GM12878 (cell line): ENCODE measurements around the gene IFIT1. TPM values are rescaled to one million over a fixed set of nuclear protein-coding genes. Genes with fewer than 3 reads are reported as not detected.

Experiments used
- ATAC-seq: fragments of 200-7000 bp; cut with Tn5 transposase; 3 replicates; pipeline ENCODE4 v1.9.1; 2020; ENCODE audit warnings: mild to moderate bottlenecking, moderate library complexity
- BruUV-seq: library from RNA; stranded (reverse); fragments of 400-500 nt; replicated peaks from 2 replicates; lab custom pipeline; 2021; lab: Mats Ljungman, UMichigan
- CTCF ChIA-PET: fragments of 300-600 bp; sonication (Branson Sonifier 250); formaldehyde crosslinking; extraction: SDS; loops from one replicate; lab custom pipeline; 2021; ENCODE audit warnings: inconsistent platforms; lab: Yijun Ruan, JAX
- POLR2A ChIA-PET: fragments of 350-600 bp; formaldehyde crosslinking; extraction: SDS; loops from one replicate; lab custom pipeline; 2021; ENCODE audit warnings: inconsistent platforms; lab: Charles Lee
- RAD21 ChIA-PET: fragments of 300-600 bp; sonication (Branson Sonifier 250); formaldehyde crosslinking; loops from one replicate; lab custom pipeline; 2023; ENCODE audit warnings: antibody characterized with exemption; ENCODE audit not compliant: unreplicated experiment; lab: Charles Lee
- SMC1A ChIA-PET: fragments of 300-600 bp; sonication (Branson Sonifier 250); formaldehyde crosslinking; loops from one replicate; lab custom pipeline; 2023; ENCODE audit not compliant: unreplicated experiment, uncharacterized antibody; lab: Charles Lee
- DNase-seq: peaks from one replicate; pipeline ENCODE4 v3.0.0-alpha.2; 2011; ENCODE audit warnings: low read depth, low spot score
- FAIRE-seq: peaks from 3 replicates; lab custom pipeline; 2011; peaks lifted over from hg19 to GRCh38; lab: Jason Lieb, UNC
- H2AFZ ChIP-seq: 2 replicates; pipeline ENCODE4 v1.6.0; 2011; ENCODE audit warnings: low read depth, low read length, control low read depth; ENCODE audit not compliant: control insufficient read depth
- H3K27ac ChIP-seq: 2 replicates; pipeline ENCODE4 v1.5.1; 2011; ENCODE audit warnings: control low read depth; ENCODE audit not compliant: control insufficient read depth, insufficient read depth
- H3K27me3 ChIP-seq, 2 experiments: replicated peaks in 1 of 2; 2 replicates each; pipeline versions ENCODE4 v1.6.0 to v1.6.1; 2011; ENCODE audit warnings: low read length in 1 of 2; ENCODE audit not compliant: control insufficient read depth in 2 of 2, insufficient read depth in 2 of 2
- H3K36me3 ChIP-seq, 2 experiments: 2 replicates each; pipeline ENCODE4 v1.5.1; 2011; ENCODE audit warnings: low read length in 1 of 2; ENCODE audit not compliant: control insufficient read depth in 2 of 2, insufficient read depth in 2 of 2
- H3K4me1 ChIP-seq: 2 replicates; pipeline ENCODE4 v1.6.1; 2011; ENCODE audit warnings: mild to moderate bottlenecking, low read length, moderate library complexity, mixed read lengths; ENCODE audit not compliant: control insufficient read depth, insufficient read depth
- H3K4me2 ChIP-seq: 2 replicates; pipeline ENCODE4 v1.6.0; 2011; ENCODE audit warnings: control low read depth; ENCODE audit not compliant: control insufficient read depth, insufficient read depth
- H3K4me3 ChIP-seq: fragments of 200-600 bp; sonication (generic); 2 replicates; pipeline ENCODE4 v1.5.1; 2016
- H3K79me2 ChIP-seq: 2 replicates; pipeline ENCODE4 v1.6.0; 2011; ENCODE audit warnings: low read length; ENCODE audit not compliant: control insufficient read depth, insufficient read depth
- H3K9ac ChIP-seq: 2 replicates; pipeline ENCODE4 v1.8.0; 2011; ENCODE audit warnings: low read length, control low read depth, mixed read lengths; ENCODE audit not compliant: control insufficient read depth, insufficient read depth
- H3K9me3 ChIP-seq: replicated peaks from 3 replicates; pipeline ENCODE4 v1.5.1; 2011; ENCODE audit warnings: mild to moderate bottlenecking, low read length; ENCODE audit not compliant: control insufficient read depth, insufficient read depth
- H4K20me1 ChIP-seq: 2 replicates; pipeline ENCODE4 v1.6.0; 2011; ENCODE audit not compliant: control insufficient read depth, insufficient read depth
- EZH2 ChIP-seq: IDR thresholded peaks from 2 replicates; pipeline ENCODE4 v1.6.1; 2012; ENCODE audit warnings: low read depth, mild to moderate bottlenecking, control low read depth, inconsistent platforms, low read length, borderline replicate concordance; ENCODE audit not compliant: control insufficient read depth
- HDAC2 ChIP-seq: fragments of 200-600 bp; sonication (generic); IDR thresholded peaks from 2 replicates; pipeline ENCODE4 v1.6.1; 2017
- KAT2A ChIP-seq: conservative IDR thresholded peaks from 2 replicates; pipeline ENCODE4 v1.6.1; 2011; ENCODE audit warnings: low read depth, low read length; ENCODE audit not compliant: control insufficient read depth
- NFIC ChIP-seq: IDR thresholded peaks from 2 replicates; pipeline ENCODE4 v1.6.1; 2012; ENCODE audit warnings: low read depth, mild to moderate bottlenecking, inconsistent platforms, low read length, moderate library complexity
- SREBF1 ChIP-seq: IDR thresholded peaks from 2 replicates; pipeline ENCODE4 v1.6.1; 2012; ENCODE audit warnings: mild to moderate bottlenecking, low read length
- ZNF217 ChIP-seq: fragments of 450-650 bp; IDR thresholded peaks from 2 replicates; pipeline ENCODE4 v1.6.1; 2017; ENCODE audit warnings: antibody characterized with exemption, mild to moderate bottlenecking
- ZSCAN29 ChIP-seq: fragments of 450-650 bp; IDR thresholded peaks from 2 replicates; pipeline ENCODE4 v1.6.1; 2017; ENCODE audit warnings: mild to moderate bottlenecking, moderate library complexity
- WGBS: methylation state at CpG from one replicate; pipeline ENCODE4 v1.1.6; 2016; ENCODE audit warnings: low lambda C conversion rate; ENCODE audit not compliant: insufficient replicate concordance, insufficient coverage; ENCODE audit errors: missing lambda C conversion rate; 5-methylcytosine and 5-hydroxymethylcytosine counted together
- in situ Hi-C: fragments of 300-500 bp; cut with MboI; formaldehyde crosslinking; loops from 9 replicates; pipeline ENCODE4 v1.14.3; 2018; ENCODE audit warnings: mixed read lengths
- intact Hi-C: fragments of 100-400 bp; cut with micrococcal nuclease; formaldehyde crosslinking; loops from one replicate; pipeline ENCODE4 v1.14.2; 2022; ENCODE audit not compliant: unreplicated experiment
- polyA plus RNA-seq, 11 experiments: library from polyadenylated mRNA; depleted of rRNA in 4 of 11; unstranded in 6 of 11; stranded (reverse) in 5 of 11; fragments of >200 nt; fragmentation: Nextera tagmentation in 4 of 11; fragmentation: Illumina TruSeq in 1 of 11; extraction: Ambion mirVana in 4 of 11; extraction: Trizol in 1 of 11; gene quantifications; 1 replicate in 1 of 11; 2 replicates in 10 of 11; pipeline versions ENCODE4 v1.2.1 to v1.2.3, GENCODE V29; 2011 to 2016; ENCODE audit warnings: inconsistent platforms in 2 of 11, missing spikeins in 2 of 11, low read depth in 1 of 11
- total RNA-seq, 4 experiments: library from RNA; depleted of rRNA in 3 of 4; stranded (reverse); fragments of >200 nt in 3 of 4; fragmentation: Illumina TruSeq in 1 of 4; extraction: Trizol in 1 of 4; gene quantifications; 2 replicates each; pipeline versions ENCODE4 v1.2.1 to v1.2.3, GENCODE V29; 2013 to 2021
- TF ChIP-seq, protein P1 (sequence below): fragments of 450-650 bp; IDR thresholded peaks from 2 replicates; pipeline ENCODE4 v1.6.1; 2017; ENCODE audit warnings: antibody characterized with exemption, mild to moderate bottlenecking, moderate library complexity
- TF ChIP-seq, protein P2 (sequence below): IDR thresholded peaks from 2 replicates; pipeline ENCODE4 v1.6.1; 2012; ENCODE audit warnings: mild to moderate bottlenecking, low read depth, low read length
- TF ChIP-seq, protein P3 (sequence below): fragments of 450-650 bp; IDR thresholded peaks from 2 replicates; pipeline ENCODE4 v1.6.1; 2017; ENCODE audit warnings: mild to moderate bottlenecking, low read depth, inconsistent platforms; ENCODE audit not compliant: poor library complexity, severe bottlenecking

The IFIT1 gene
- total and polyA plus RNA-seq, 10 of the 15 experiments (the other 5 are each of a cell fraction or from before 2014, with no cell fraction given), result 13.9 to 37.2 (median 22.3) TPM

DNA sequence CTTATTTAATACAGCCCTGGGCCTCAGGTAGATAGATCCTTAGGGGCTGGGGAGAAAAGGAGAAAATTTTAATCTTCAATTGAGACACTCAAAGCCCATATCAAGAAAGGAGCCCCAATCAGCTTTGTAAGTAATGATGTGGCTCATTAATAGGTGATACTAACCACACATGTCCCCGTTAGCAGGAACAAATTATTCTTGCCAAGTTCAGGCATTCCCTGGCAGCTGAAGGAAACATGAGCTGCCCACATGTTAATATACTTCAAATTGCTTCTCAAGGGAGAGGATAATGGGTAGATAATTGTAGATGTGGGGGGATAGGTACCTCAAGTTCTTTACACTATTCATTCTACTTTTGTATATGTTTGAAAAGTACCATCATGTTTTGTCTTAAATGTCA lies 36.5 kb downstream of the IFIT1 start (continued):
- TF ChIP-seq, protein P1, sequence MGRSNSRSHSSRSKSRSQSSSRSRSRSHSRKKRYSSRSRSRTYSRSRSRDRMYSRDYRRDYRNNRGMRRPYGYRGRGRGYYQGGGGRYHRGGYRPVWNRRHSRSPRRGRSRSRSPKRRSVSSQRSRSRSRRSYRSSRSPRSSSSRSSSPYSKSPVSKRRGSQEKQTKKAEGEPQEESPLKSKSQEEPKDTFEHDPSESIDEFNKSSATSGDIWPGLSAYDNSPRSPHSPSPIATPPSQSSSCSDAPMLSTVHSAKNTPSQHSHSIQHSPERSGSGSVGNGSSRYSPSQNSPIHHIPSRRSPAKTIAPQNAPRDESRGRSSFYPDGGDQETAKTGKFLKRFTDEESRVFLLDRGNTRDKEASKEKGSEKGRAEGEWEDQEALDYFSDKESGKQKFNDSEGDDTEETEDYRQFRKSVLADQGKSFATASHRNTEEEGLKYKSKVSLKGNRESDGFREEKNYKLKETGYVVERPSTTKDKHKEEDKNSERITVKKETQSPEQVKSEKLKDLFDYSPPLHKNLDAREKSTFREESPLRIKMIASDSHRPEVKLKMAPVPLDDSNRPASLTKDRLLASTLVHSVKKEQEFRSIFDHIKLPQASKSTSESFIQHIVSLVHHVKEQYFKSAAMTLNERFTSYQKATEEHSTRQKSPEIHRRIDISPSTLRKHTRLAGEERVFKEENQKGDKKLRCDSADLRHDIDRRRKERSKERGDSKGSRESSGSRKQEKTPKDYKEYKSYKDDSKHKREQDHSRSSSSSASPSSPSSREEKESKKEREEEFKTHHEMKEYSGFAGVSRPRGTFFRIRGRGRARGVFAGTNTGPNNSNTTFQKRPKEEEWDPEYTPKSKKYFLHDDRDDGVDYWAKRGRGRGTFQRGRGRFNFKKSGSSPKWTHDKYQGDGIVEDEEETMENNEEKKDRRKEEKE, result no peak
- TF ChIP-seq SREBF1, result no peak
- TF ChIP-seq, all 136 proteins: peak for 0

DNA sequence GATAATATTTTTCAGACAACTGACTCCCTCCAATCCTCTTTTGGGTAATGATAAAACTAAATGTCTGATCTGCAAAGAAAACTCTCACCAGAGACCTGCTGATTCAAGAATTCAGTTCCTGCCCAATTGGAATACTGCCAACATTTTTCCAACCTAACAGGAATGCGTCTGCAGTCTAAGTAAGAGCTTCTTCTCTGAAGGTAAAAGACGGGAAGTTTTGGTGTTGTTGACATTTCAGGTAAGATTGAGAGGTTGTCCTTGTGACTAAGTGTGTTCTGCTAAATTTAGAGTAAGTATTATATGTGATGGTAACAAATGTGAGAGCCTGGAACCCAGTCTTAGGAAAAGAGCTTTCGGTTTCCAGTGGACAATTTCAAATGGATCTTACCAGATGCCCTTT lies 39.6 kb downstream of the IFIT1 start:
- CTCF ChIA-PET, result interaction anchor here (0.6 to 1.9 kb wide), 5 partner anchors 9 to 133 kb away, joined by 3 to 8 read pairs (median 4); no protein-coding TSS in a partner anchor
- TF ChIP-seq ZSCAN29, result no peak
- TF ChIP-seq EZH2, result no peak
- no peak for TF ChIP-seq KAT2A
- TF ChIP-seq HDAC2, result no peak
- TF ChIP-seq, protein P2, sequence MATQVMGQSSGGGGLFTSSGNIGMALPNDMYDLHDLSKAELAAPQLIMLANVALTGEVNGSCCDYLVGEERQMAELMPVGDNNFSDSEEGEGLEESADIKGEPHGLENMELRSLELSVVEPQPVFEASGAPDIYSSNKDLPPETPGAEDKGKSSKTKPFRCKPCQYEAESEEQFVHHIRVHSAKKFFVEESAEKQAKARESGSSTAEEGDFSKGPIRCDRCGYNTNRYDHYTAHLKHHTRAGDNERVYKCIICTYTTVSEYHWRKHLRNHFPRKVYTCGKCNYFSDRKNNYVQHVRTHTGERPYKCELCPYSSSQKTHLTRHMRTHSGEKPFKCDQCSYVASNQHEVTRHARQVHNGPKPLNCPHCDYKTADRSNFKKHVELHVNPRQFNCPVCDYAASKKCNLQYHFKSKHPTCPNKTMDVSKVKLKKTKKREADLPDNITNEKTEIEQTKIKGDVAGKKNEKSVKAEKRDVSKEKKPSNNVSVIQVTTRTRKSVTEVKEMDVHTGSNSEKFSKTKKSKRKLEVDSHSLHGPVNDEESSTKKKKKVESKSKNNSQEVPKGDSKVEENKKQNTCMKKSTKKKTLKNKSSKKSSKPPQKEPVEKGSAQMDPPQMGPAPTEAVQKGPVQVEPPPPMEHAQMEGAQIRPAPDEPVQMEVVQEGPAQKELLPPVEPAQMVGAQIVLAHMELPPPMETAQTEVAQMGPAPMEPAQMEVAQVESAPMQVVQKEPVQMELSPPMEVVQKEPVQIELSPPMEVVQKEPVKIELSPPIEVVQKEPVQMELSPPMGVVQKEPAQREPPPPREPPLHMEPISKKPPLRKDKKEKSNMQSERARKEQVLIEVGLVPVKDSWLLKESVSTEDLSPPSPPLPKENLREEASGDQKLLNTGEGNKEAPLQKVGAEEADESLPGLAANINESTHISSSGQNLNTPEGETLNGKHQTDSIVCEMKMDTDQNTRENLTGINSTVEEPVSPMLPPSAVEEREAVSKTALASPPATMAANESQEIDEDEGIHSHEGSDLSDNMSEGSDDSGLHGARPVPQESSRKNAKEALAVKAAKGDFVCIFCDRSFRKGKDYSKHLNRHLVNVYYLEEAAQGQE, result no peak
- TF ChIP-seq ZNF217, result no peak
- TF ChIP-seq NFIC, result no peak
- TF ChIP-seq, protein P3, sequence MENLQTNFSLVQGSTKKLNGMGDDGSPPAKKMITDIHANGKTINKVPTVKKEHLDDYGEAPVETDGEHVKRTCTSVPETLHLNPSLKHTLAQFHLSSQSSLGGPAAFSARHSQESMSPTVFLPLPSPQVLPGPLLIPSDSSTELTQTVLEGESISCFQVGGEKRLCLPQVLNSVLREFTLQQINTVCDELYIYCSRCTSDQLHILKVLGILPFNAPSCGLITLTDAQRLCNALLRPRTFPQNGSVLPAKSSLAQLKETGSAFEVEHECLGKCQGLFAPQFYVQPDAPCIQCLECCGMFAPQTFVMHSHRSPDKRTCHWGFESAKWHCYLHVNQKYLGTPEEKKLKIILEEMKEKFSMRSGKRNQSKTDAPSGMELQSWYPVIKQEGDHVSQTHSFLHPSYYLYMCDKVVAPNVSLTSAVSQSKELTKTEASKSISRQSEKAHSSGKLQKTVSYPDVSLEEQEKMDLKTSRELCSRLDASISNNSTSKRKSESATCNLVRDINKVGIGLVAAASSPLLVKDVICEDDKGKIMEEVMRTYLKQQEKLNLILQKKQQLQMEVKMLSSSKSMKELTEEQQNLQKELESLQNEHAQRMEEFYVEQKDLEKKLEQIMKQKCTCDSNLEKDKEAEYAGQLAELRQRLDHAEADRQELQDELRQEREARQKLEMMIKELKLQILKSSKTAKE, result no peak

More for the DNA sequence above, 39.6 kb downstream of the IFIT1 start:
- intact Hi-C loops (no loop called here), in situ Hi-C loops (no loop called here)
- H3K36me3 ChIP-seq, result no peaks in the 10 kb centered on the region
- WGBS, result 36% methylated on average over 3 of the region's 3 CpGs
- no peak overlapping the region for H3K9ac ChIP-seq
- no peak overlapping the region for H3K4me3 ChIP-seq
- RAD21 ChIA-PET, result interaction anchor here (1.4 kb wide), 1 partner anchor 269 kb away, joined by 5 read pairs; the partner anchor contains the start of gene KIF20B
- H4K20me1 ChIP-seq, result no peaks in the 10 kb centered on the region
- FAIRE-seq (no peak), DNase-seq (no peak), ATAC-seq (no peak)
- SMC1A ChIA-PET, result interaction anchor here (0.7 to 1.2 kb wide), 3 partner anchors 21 to 132 kb away, joined by 3 read pairs; no protein-coding TSS in a partner anchor
- H3K4me2 ChIP-seq, result no peak overlapping the region
- POLR2A ChIA-PET, result interaction anchor here (0.5 kb wide), 1 partner anchor 194 kb away, joined by 5 read pairs; no protein-coding TSS in a partner anchor
- H3K4me1 ChIP-seq, result no peaks in the 10 kb centered on the region
- no peak overlapping the region for H3K27ac ChIP-seq
- no peak overlapping the region for H2AFZ ChIP-seq
- BruUV-seq, result no TSS peak
- H3K79me2 ChIP-seq, result no peaks in the 10 kb centered on the region
- no peaks in the 10 kb centered on the region for H3K9me3 ChIP-seq
- no peaks in the 10 kb centered on the region for H3K27me3 ChIP-seq
